H9 (cell line): ENCODE results near the gene CTXN1. TPM values are rescaled to one million over a fixed set of nuclear protein-coding genes. Genes with fewer than 3 reads are reported as not detected.

Experiments used
- DNase-seq: peaks from one replicate; pipeline ENCODE4 v3.0.0-alpha.2; 2017
- H2AFZ ChIP-seq: one replicate; pipeline ENCODE4 v1.6.1; 2013; ENCODE audit warnings: mild to moderate bottlenecking, low read length, control low read depth, moderate library complexity
- H2AK5ac ChIP-seq: 2 replicates; pipeline ENCODE4 v1.6.1; 2013; ENCODE audit warnings: low read length, control low read depth, mixed read lengths; ENCODE audit not compliant: insufficient read length
- H2BK120ac ChIP-seq: one replicate; pipeline ENCODE4 v1.6.1; 2013; ENCODE audit warnings: low read depth, mild to moderate bottlenecking, low read length, control low read depth, inconsistent platforms; ENCODE audit not compliant: poor library complexity, severe bottlenecking
- H2BK12ac ChIP-seq: 2 replicates; pipeline ENCODE4 v1.6.1; 2013; ENCODE audit warnings: low read length, control low read depth, mixed read lengths, low read depth; ENCODE audit not compliant: insufficient read length
- H2BK15ac ChIP-seq: 2 replicates; pipeline ENCODE4 v1.6.1; 2013; ENCODE audit warnings: low read depth, low read length, control low read depth
- H2BK20ac ChIP-seq: one replicate; pipeline ENCODE4 v1.6.1; 2013; ENCODE audit warnings: low read depth, mild to moderate bottlenecking, low read length, control low read depth, inconsistent platforms; ENCODE audit not compliant: poor library complexity, severe bottlenecking
- H2BK5ac ChIP-seq: 2 replicates; pipeline ENCODE4 v1.6.1; 2013; ENCODE audit warnings: low read length, control low read depth, mixed read lengths; ENCODE audit not compliant: insufficient read length
- H3K14ac ChIP-seq: 2 replicates; pipeline ENCODE4 v1.6.1; 2013; ENCODE audit warnings: low read length, control low read depth; ENCODE audit not compliant: insufficient read depth
- H3K18ac ChIP-seq: 2 replicates; pipeline ENCODE4 v1.6.1; 2013; ENCODE audit warnings: low read depth, mild to moderate bottlenecking, mixed read lengths, low read length, control low read depth; ENCODE audit not compliant: insufficient read length
- H3K23ac ChIP-seq: 2 replicates; pipeline ENCODE4 v1.6.1; 2013; ENCODE audit warnings: low read length, control low read depth, mixed read lengths, low read depth; ENCODE audit not compliant: insufficient read length
- H3K23me2 ChIP-seq: 2 replicates; pipeline ENCODE4 v1.6.1; 2013; ENCODE audit warnings: low read depth, mild to moderate bottlenecking, mixed read lengths, low read length, control low read depth; ENCODE audit not compliant: insufficient read length, poor library complexity, severe bottlenecking
- H3K27ac ChIP-seq: 2 replicates; pipeline ENCODE4 v1.5.1; 2013; ENCODE audit warnings: low read length, control low read depth, mixed read lengths, low read depth; ENCODE audit not compliant: insufficient read length
- H3K27me3 ChIP-seq: 2 replicates; pipeline ENCODE4 v1.6.1; 2013; ENCODE audit warnings: low read length, control low read depth, inconsistent platforms; ENCODE audit not compliant: insufficient read depth
- H3K4ac ChIP-seq: 2 replicates; pipeline ENCODE4 v1.6.1; 2013; ENCODE audit warnings: low read depth, mild to moderate bottlenecking, control low read depth, inconsistent platforms, low read length, moderate library complexity
- H3K4me1 ChIP-seq: 2 replicates; pipeline ENCODE4 v1.6.1; 2013; ENCODE audit warnings: low read length, control low read depth, inconsistent platforms; ENCODE audit not compliant: insufficient read depth
- H3K4me2 ChIP-seq: 2 replicates; pipeline ENCODE4 v1.6.1; 2013; ENCODE audit warnings: low read length, control low read depth, mixed read lengths; ENCODE audit not compliant: insufficient read length, insufficient read depth
- H3K56ac ChIP-seq: 2 replicates; pipeline ENCODE4 v1.6.1; 2013; ENCODE audit warnings: low read depth, mild to moderate bottlenecking, mixed read lengths, low read length, control low read depth; ENCODE audit not compliant: insufficient read length
- H3K79me1 ChIP-seq: 2 replicates; pipeline ENCODE4 v1.6.1; 2013; ENCODE audit warnings: low read depth, mild to moderate bottlenecking, moderate library complexity, low read length, control low read depth, inconsistent platforms; ENCODE audit not compliant: insufficient read depth, poor library complexity, severe bottlenecking
- H3K79me2 ChIP-seq: 2 replicates; pipeline ENCODE4 v1.6.1; 2013; ENCODE audit warnings: low read length, control low read depth, inconsistent platforms; ENCODE audit not compliant: insufficient read depth
- H3K9ac ChIP-seq: 2 replicates; pipeline ENCODE4 v1.6.1; 2013; ENCODE audit warnings: low read length, control low read depth, mixed read lengths; ENCODE audit not compliant: insufficient read length; ENCODE audit errors: extremely low read depth
- H3K9me3 ChIP-seq: one replicate; pipeline ENCODE4 v1.6.1; 2013; ENCODE audit warnings: low read depth, low read length, inconsistent platforms; ENCODE audit not compliant: control insufficient read depth
- H3T11ph ChIP-seq: one replicate; pipeline ENCODE4 v1.6.1; 2013; ENCODE audit warnings: mild to moderate bottlenecking, low read length, control low read depth, inconsistent platforms
- H4K20me1 ChIP-seq: one replicate; pipeline ENCODE4 v1.6.1; 2013; ENCODE audit not compliant: control insufficient read depth, insufficient read length, insufficient read depth
- H4K5ac ChIP-seq: 2 replicates; pipeline ENCODE4 v1.6.1; 2013; ENCODE audit warnings: low read depth, mild to moderate bottlenecking, mixed read lengths, low read length, control low read depth; ENCODE audit not compliant: insufficient read length
- H4K8ac ChIP-seq: replicated peaks from 2 replicates; pipeline ENCODE4 v1.6.1; 2013; ENCODE audit warnings: low read length, control low read depth, mixed read lengths, low read depth; ENCODE audit not compliant: insufficient read length
- H4K91ac ChIP-seq: 2 replicates; pipeline ENCODE4 v1.6.1; 2013; ENCODE audit warnings: low read depth, mild to moderate bottlenecking, moderate library complexity, mixed read lengths, low read length, control low read depth; ENCODE audit not compliant: insufficient read length
- H3K27ac Mint-ChIP-seq, 3 experiments: 2 replicates in 2 of 3; 3 replicates in 1 of 3; pipeline ENCODE4 v1.8.0; 2020 to 2021; ENCODE audit warnings: mixed read lengths in 3 of 3, mild to moderate bottlenecking in 1 of 3, moderate library complexity in 1 of 3
- H3K27me3 Mint-ChIP-seq: 2 replicates; pipeline ENCODE4 v1.8.0; 2021; ENCODE audit warnings: low read depth, mild to moderate bottlenecking, moderate library complexity, mixed read lengths
- H3K36me3 Mint-ChIP-seq, 3 experiments: 2 replicates in 2 of 3; 3 replicates in 1 of 3; pipeline ENCODE4 v1.8.0; 2020 to 2021; ENCODE audit warnings: low read depth in 3 of 3, mixed read lengths in 3 of 3; ENCODE audit not compliant: insufficient read depth in 1 of 3
- H3K4me1 Mint-ChIP-seq, 2 experiments: 2 replicates each; pipeline ENCODE4 v1.8.0; 2020; ENCODE audit warnings: mixed read lengths in 2 of 2
- H3K4me3 Mint-ChIP-seq, 2 experiments: 2 replicates in 1 of 2; 3 replicates in 1 of 2; pipeline ENCODE4 v1.8.0; 2020 to 2021; ENCODE audit warnings: mild to moderate bottlenecking in 2 of 2, mixed read lengths in 2 of 2, moderate library complexity in 1 of 2
- H3K9me3 Mint-ChIP-seq, 2 experiments: 2 replicates in 1 of 2; 3 replicates in 1 of 2; pipeline ENCODE4 v1.8.0; 2020; ENCODE audit warnings: mild to moderate bottlenecking in 2 of 2, mixed read lengths in 2 of 2, moderate library complexity in 1 of 2
- WGBS: extraction: QIAGEN DNeasy Blood & Tissue Kit; methylation state at CpG from one replicate; pipeline ENCODE4 v1.1.7; 2013; ENCODE audit warnings: missing lambda C conversion rate, low lambda C conversion rate, mixed read lengths; ENCODE audit not compliant: insufficient read length; ENCODE audit errors: extremely low coverage; 5-methylcytosine and 5-hydroxymethylcytosine counted together
- total RNA-seq: library from RNA; stranded (reverse); gene quantifications from 2 replicates; pipeline ENCODE4 v1.2.1, GENCODE V29; 2021
- TF ChIP-seq, protein P1 (sequence below): fragments of 200-600 bp; sonication (generic); conservative IDR thresholded peaks from 3 replicates; pipeline ENCODE4 v1.8.0; 2021; ENCODE audit warnings: antibody characterized with exemption, mild to moderate bottlenecking

The CTXN1 gene
- total RNA-seq, 1 experiment from 2014 or later = 22.7 TPM

DNA sequence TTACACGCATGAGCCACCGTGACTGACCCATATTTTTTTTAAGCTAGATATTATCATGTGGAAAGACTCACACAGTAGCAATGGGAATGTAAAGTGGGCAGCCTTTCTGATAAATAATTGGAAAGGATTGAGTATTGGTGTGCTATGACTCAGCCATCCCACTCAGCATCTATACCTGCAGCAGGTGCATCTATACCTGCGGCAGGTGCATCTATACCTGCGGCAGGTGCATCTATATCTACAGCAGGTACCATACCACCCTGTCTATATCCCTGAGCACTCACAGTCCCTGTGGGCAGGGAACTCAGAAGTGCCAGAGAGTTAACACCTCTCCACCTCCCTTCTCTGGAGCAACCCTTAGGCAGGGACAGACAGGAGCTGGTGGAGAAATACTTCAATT lies 42.8 kb downstream of the CTXN1 start:
- no peak overlapping the region for H2AFZ ChIP-seq
- H3K18ac ChIP-seq = no peak overlapping the region
- H2BK12ac ChIP-seq = no peak overlapping the region
- H2BK20ac ChIP-seq = no peak overlapping the region
- H4K20me1 ChIP-seq = no peaks in the 10 kb centered on the region
- no peak overlapping the region for H3K56ac ChIP-seq
- H3K9ac ChIP-seq = no peak overlapping the region
- H3K9me3 ChIP-seq = no peaks in the 10 kb centered on the region
- Mint-ChIP-seq H3K27ac (no peak overlapping the region), H3K27me3 (peaks cover 17% of the 10 kb centered on the region), H3K36me3 (no peaks in the 10 kb centered on the region), H3K4me1 (peaks cover 0 to 3% of the 10 kb centered on the region in 2 experiments; a peak in 3 of 4 replicates), H3K4me3 (no peak overlapping the region), H3K9me3 (peaks cover 5 to 10% of the 10 kb centered on the region in 2 experiments; a peak in 3 of 5 replicates)
- no peaks in the 10 kb centered on the region for H3K27me3 ChIP-seq
- H3K23ac ChIP-seq = no peak overlapping the region
- no CpG with 5 or more reads among the region's 4 CpGs for WGBS
- H2BK120ac ChIP-seq = no peak overlapping the region
- H3K79me2 ChIP-seq = no peaks in the 10 kb centered on the region
- no peak overlapping the region for H2BK15ac ChIP-seq
- H3K79me1 ChIP-seq = no peaks in the 10 kb centered on the region
- H4K8ac ChIP-seq = no peak overlapping the region
- no peak overlapping the region for H3K27ac ChIP-seq
- no peak overlapping the region for H2BK5ac ChIP-seq
- no peak overlapping the region for H2AK5ac ChIP-seq
- H4K91ac ChIP-seq = no peak overlapping the region
- TF ChIP-seq, protein P1, sequence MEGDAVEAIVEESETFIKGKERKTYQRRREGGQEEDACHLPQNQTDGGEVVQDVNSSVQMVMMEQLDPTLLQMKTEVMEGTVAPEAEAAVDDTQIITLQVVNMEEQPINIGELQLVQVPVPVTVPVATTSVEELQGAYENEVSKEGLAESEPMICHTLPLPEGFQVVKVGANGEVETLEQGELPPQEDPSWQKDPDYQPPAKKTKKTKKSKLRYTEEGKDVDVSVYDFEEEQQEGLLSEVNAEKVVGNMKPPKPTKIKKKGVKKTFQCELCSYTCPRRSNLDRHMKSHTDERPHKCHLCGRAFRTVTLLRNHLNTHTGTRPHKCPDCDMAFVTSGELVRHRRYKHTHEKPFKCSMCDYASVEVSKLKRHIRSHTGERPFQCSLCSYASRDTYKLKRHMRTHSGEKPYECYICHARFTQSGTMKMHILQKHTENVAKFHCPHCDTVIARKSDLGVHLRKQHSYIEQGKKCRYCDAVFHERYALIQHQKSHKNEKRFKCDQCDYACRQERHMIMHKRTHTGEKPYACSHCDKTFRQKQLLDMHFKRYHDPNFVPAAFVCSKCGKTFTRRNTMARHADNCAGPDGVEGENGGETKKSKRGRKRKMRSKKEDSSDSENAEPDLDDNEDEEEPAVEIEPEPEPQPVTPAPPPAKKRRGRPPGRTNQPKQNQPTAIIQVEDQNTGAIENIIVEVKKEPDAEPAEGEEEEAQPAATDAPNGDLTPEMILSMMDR = no peak
- no peak for DNase-seq
- peaks cover 2% of the 10 kb centered on the region for H3K23me2 ChIP-seq
- no peak overlapping the region for H4K5ac ChIP-seq
- no peak overlapping the region for H3K4ac ChIP-seq
- no peak overlapping the region for H3K14ac ChIP-seq
- H3K4me1 ChIP-seq = no peaks in the 10 kb centered on the region
- no peak overlapping the region for H3K4me2 ChIP-seq
- no peak overlapping the region for H3T11ph ChIP-seq
